Uterus (tissue), 2 donors: ENCODE results near the gene ATR.
"Not testable (repeated sequence)": the region's sequence is repeated elsewhere in the genome, so short reads cannot be mapped to it uniquely, and the experiment has no call there.

ENCODE experiments used
- CTCF ChIP-seq, 4 experiments: fragments of 200-600 bp in 2 of 4; fragments of 450-650 bp in 2 of 4; sonication (generic) in 2 of 4; IDR thresholded peaks; one replicate each; pipeline ENCODE4 v1.5.1; 2016 to 2019; ENCODE audit warnings: antibody characterized with exemption in 4 of 4, mild to moderate bottlenecking in 2 of 4, moderate library complexity in 1 of 4
- POLR2A ChIP-seq, 2 donors: fragments of 450-650 bp; IDR thresholded peaks; one replicate each; pipeline ENCODE4 v1.6.1; 2016; ENCODE audit warnings: antibody characterized with exemption in 2 of 2, mild to moderate bottlenecking in 1 of 2, moderate library complexity in 1 of 2

- not testable (repeated sequence) for TF ChIP-seq CTCF, POLR2A (IDR thresholded peaks at IDR 0.05)
Measured at GRCh38 chr3:142552579-142552978, 26.0 kb downstream of the ATR start.
